Gastrocnemius medialis (tissue), 4 donors: Measurements from ENCODE around the gene SETX. TPM values are rescaled to one million over a fixed set of nuclear protein-coding genes. Genes with fewer than 3 reads are reported as not detected.
A peak's percentile ranks its signal among the peaks of the same experiment; 100 is the strongest.

Experiments used
- ATAC-seq, 2 donors: fragments of 150-250 bp; one replicate each; pipeline ENCODE4 v1.9.1; 2016
- DNase-seq, 2 donors: peaks; one replicate each; pipeline ENCODE4 v3.0.0-alpha.2; 2019
- H3K27ac ChIP-seq, 4 donors: fragments of 200-600 bp; sonication (generic); 1 replicate in 1 of 4; 2 replicates in 3 of 4; pipeline ENCODE4 v1.5.1; 2016 to 2018; ENCODE audit warnings: mild to moderate bottlenecking in 2 of 4, moderate library complexity in 1 of 4
- H3K27me3 ChIP-seq, 3 donors: fragments of 200-600 bp; sonication (generic) in 2 of 3; 1 replicate in 1 of 3; 2 replicates in 2 of 3; pipeline versions ENCODE4 v1.5.1 to v1.6.0; 2016 to 2019; ENCODE audit warnings: mild to moderate bottlenecking in 1 of 3, moderate library complexity in 1 of 3
- H3K36me3 ChIP-seq, 2 donors: fragments of 200-600 bp; sonication (generic) in 1 of 2; one replicate each; pipeline ENCODE4 v1.5.1; 2017 to 2018
- H3K4me1 ChIP-seq, 2 donors: fragments of 200-600 bp; sonication (generic) in 1 of 2; one replicate each; pipeline ENCODE4 v1.5.1; 2016 to 2017; ENCODE audit warnings: mild to moderate bottlenecking in 2 of 2
- H3K4me3 ChIP-seq, 4 donors: fragments of 200-600 bp; sonication (generic) in 3 of 4; 1 replicate in 1 of 4; 2 replicates in 3 of 4; pipeline ENCODE4 v1.5.1; 2016 to 2019; ENCODE audit warnings: mild to moderate bottlenecking in 2 of 4
- H3K9me3 ChIP-seq, 3 donors: fragments of 200-600 bp; sonication (generic) in 2 of 3; 1 replicate in 1 of 3; 2 replicates in 2 of 3; pipeline ENCODE4 v1.5.1; 2016 to 2019
- POLR2A ChIP-seq, 2 donors: fragments of 450-650 bp; IDR thresholded peaks; one replicate each; pipeline ENCODE4 v1.6.1; 2017; ENCODE audit warnings: antibody characterized with exemption in 2 of 2, mild to moderate bottlenecking in 2 of 2, moderate library complexity in 2 of 2
- in situ Hi-C, 4 donors: fragments of 200-750 bp; cut with MboI; loops; one replicate each; pipeline versions ENCODE4 v1.15.0 to v1.8.0; 2017; ENCODE audit warnings: low sequenced_read_pairs in 4 of 4
- intact Hi-C: fragments of 100-400 bp; cut with DNase I; formaldehyde crosslinking; loops from one replicate; pipeline ENCODE4 v1.15.1; 2023; ENCODE audit warnings: low total_unique reads
- total RNA-seq, 4 donors: library from RNA; depleted of rRNA; stranded (reverse); fragments of >200 nt; gene quantifications; one replicate each; pipeline versions ENCODE4 v1.1.0 to v1.2.3, GENCODE V29; 2016
- TF ChIP-seq, protein P1 (sequence below), 5 experiments: fragments of 450-650 bp in 3 of 5; fragments of 200-600 bp in 2 of 5; sonication (generic) in 2 of 5; IDR thresholded peaks in 4 of 5; conservative IDR thresholded peaks in 1 of 5; 1 replicate in 4 of 5; 2 replicates in 1 of 5; pipeline ENCODE4 v1.5.1; 2016 to 2019; ENCODE audit warnings: antibody characterized with exemption in 5 of 5, mild to moderate bottlenecking in 3 of 5, moderate library complexity in 3 of 5

SETX gene
- total RNA-seq, 4 donors from 2014 or later: 22.3 to 39.3 (median 24.8) TPM

DNA sequence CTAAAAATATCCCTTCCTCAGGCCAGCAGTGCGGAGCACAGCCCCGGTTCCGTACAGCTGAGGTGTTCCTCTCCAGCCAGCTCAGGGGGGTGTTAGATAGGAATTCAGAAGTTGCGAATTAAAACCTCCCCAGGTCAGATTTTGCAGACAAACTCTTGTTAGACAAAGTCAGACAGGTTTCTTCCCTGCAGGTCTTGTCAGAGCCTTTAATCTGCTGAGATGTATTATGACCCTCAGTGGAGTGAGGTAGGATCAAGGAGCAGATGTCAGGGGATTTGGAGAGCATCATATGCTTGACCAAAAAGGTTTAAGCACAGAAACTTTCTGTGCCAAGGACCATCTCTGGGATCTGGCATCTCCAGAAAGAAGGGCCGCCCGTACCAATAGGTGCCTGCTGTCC, 132.8 kb downstream of the SETX start:
- in situ Hi-C loops: no loop called here
- no peak for DNase-seq

DNA sequence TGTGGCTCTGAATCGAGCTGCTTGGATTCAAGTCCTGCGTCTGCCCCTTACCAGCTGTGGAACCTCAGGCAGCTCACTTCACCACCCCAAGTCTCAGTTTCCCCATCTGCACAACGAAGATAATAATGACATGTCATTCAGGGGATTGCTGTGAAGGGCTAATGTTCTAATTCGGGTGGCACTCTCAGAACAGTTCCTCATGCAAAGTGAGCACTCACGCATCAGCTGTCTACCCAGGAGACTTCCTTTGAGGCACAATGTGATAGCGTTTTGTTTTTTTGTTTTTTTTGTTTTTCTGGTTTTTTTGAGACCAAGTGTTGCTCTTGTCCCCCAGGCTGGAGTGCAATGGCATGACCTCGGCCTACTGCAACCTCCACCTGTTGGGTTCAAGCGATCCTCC, 136.6 kb downstream of the SETX start:
- no peak overlapping the region for H3K27ac ChIP-seq
- H3K36me3 ChIP-seq: no peaks in the 10 kb centered on the region
- TF ChIP-seq POLR2A (IDR thresholded peaks at IDR 0.05): no peak
- TF ChIP-seq, protein P1, sequence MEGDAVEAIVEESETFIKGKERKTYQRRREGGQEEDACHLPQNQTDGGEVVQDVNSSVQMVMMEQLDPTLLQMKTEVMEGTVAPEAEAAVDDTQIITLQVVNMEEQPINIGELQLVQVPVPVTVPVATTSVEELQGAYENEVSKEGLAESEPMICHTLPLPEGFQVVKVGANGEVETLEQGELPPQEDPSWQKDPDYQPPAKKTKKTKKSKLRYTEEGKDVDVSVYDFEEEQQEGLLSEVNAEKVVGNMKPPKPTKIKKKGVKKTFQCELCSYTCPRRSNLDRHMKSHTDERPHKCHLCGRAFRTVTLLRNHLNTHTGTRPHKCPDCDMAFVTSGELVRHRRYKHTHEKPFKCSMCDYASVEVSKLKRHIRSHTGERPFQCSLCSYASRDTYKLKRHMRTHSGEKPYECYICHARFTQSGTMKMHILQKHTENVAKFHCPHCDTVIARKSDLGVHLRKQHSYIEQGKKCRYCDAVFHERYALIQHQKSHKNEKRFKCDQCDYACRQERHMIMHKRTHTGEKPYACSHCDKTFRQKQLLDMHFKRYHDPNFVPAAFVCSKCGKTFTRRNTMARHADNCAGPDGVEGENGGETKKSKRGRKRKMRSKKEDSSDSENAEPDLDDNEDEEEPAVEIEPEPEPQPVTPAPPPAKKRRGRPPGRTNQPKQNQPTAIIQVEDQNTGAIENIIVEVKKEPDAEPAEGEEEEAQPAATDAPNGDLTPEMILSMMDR (IDR thresholded peaks at IDR 0.05 in 4 of 5, conservative IDR thresholded peaks at IDR 0.05 in 1 of 5): no peak
- DNase-seq (no peak), ATAC-seq (no peak)
- intact Hi-C loops: no loop called here
- no peaks in the 10 kb centered on the region for H3K27me3 ChIP-seq
- no peak overlapping the region for H3K4me3 ChIP-seq
- in situ Hi-C loops: no loop called here
- no peaks in the 10 kb centered on the region for H3K9me3 ChIP-seq
- H3K4me1 ChIP-seq: peaks cover 10 to 14% of the 10 kb centered on the region in 2 donors

More for the DNA sequence above, 132.8 kb downstream of the SETX start:
- Histone ChIP-seq H3K27ac (no peak overlapping the region), H3K36me3 (no peaks in the 10 kb centered on the region), H3K4me1 (peaks cover 0 to 4% of the 10 kb centered on the region in 2 donors), H3K9me3 (no peaks in the 10 kb centered on the region), H3K27me3 (no peaks in the 10 kb centered on the region), H3K4me3 (no peak overlapping the region)
- TF ChIP-seq POLR2A (IDR thresholded peaks at IDR 0.05): no peak
- TF ChIP-seq, protein P1 (IDR thresholded peaks at IDR 0.05 in 4 of 5, conservative IDR thresholded peaks at IDR 0.05 in 1 of 5): no peak
- intact Hi-C loops: no loop called here
- no peak for ATAC-seq

DNA sequence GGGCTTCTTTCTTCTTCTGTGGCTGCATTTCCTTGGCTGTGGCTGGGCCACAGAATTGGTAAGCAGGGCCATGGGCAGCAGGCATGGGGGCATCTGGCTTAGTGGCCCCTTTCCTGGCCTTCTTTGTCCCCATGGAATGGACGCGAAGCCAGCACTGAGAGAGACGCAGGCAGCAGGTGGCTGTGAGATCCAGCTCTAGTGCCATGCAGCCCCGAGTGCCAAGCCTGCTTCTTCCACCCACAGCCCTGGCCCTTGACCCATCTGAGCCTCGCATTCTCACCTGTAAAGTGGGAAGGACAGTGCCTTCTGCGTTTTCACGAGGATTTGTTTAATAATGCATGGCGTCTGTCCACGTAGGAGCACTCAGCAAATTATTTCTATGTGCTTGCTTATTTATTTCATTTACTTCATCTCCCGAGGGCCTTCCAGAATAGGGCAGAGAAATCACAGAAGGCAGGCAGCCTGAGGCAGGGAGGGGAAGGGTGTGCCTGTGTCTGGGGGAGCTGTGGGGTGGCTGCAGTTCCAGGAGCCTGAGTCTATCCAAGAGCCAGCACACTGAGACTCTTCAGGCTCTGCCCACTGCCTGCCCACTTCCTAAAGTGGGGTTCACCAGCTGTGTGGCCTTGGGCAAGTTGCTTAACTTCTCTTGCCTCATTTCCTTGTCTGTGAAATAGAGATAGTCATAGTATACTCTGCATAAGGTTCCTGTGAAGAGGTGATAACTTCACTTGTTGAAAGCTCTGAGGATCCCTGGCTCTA, 137.7 kb downstream of the SETX start:
- in situ Hi-C loops: no loop called here
- Histone ChIP-seq H3K4me1 (peaks cover 10 to 14% of the 10 kb centered on the region in 2 donors), H3K9me3 (no peaks in the 10 kb centered on the region), H3K27me3 (no peaks in the 10 kb centered on the region), H3K4me3 (no peak overlapping the region), H3K27ac (no peak overlapping the region), H3K36me3 (no peaks in the 10 kb centered on the region)
- ATAC-seq (no peak), DNase-seq (no peak)
- intact Hi-C loops: no loop called here
- TF ChIP-seq POLR2A (IDR thresholded peaks at IDR 0.05): no peak
- TF ChIP-seq, protein P1 (IDR thresholded peaks at IDR 0.05 in 4 of 5, conservative IDR thresholded peaks at IDR 0.05 in 1 of 5): no peak

DNA sequence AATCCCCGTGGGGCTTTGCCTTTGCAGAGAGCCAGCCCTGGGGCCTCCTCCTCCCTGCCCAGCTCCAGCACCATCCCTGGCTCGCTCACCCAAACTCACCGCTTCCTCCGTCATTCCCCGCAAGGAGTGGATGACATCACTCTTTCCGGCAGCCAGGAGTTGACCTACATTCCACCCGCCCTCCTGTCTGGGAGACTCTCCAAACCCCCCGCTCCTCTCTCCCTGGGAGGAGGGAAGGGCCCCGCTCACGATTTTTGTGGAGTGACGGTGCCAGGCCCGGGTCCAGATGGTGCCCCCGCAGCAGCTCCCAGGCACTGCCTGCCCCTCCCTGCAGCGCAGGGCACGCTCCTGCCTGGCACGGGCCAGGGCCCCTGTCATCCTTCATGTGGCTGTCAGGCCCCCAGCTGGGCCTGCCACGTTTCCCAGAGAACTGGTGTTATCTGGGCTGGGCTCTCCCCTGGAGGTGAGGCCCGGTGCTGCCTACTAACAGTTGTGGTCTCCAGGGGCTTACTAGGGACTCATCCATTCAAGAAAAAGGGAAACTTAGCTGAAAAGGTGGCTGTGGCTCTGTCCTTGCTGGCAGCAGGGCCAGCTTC, 140.7 kb downstream of the SETX start:
- Histone ChIP-seq H3K4me3 (no peak overlapping the region), H3K27me3 (no peaks in the 10 kb centered on the region), H3K4me1 (peaks cover 10 to 14% of the 10 kb centered on the region in 2 donors), H3K36me3 (no peaks in the 10 kb centered on the region), H3K27ac (peak overlapping the region in 3 of 4 donors; percentile 1 to 68 (median 50)), H3K9me3 (no peaks in the 10 kb centered on the region)
- intact Hi-C loops (no loop called here), in situ Hi-C loops (no loop called here)
- ATAC-seq (peak; percentile 94 to 97), DNase-seq (peak; percentile 25 to 73)
- TF ChIP-seq, protein P1 (IDR thresholded peaks at IDR 0.05 in 4 of 5, conservative IDR thresholded peaks at IDR 0.05 in 1 of 5): peak in 1 of 5 experiments; percentile 10
- no peak for TF ChIP-seq POLR2A (IDR thresholded peaks at IDR 0.05)
